22Rv1 (cell line): ENCODE measurements around the gene RFPL4A.

Experiments
- CTCF ChIP-seq: fragments of 450-650 bp; IDR thresholded peaks from 2 replicates; pipeline ENCODE4 v1.5.1; 2017; ENCODE audit warnings: mild to moderate bottlenecking
- ZFX ChIP-seq: fragments of 450-650 bp; IDR thresholded peaks from 2 replicates; pipeline ENCODE4 v1.6.1; 2017; ENCODE audit warnings: antibody characterized with exemption, borderline replicate concordance

- no peak for TF ChIP-seq CTCF
- no peak for TF ChIP-seq ZFX
Observed at GRCh38 chr19:55738302-55738701, 20.6 kb upstream of the RFPL4A start, which contains the start of gene NLRP9.
